ENCODE results near the gene NRAP. TPM values are rescaled to one million over a fixed set of nuclear protein-coding genes. Genes with fewer than 3 reads are reported as not detected.

The NRAP gene
- total and polyA plus RNA-seq, 2 of the 8 experiments (the other 6 are each of a cell fraction or from before 2014, with no cell fraction given), result not detected

GRCh38 chr10:113644185-113645120 is 19.4 kb downstream of the NRAP start:
- ChIA-PET CTCF (ENCODE audit: partially characterized antibody) (interaction anchor here (1.5 kb wide), 1 partner anchor 28 kb away, joined by 3 read pairs; no protein-coding TSS in a partner anchor), POLR2A (ENCODE audit: partially characterized antibody) (no interaction called here)
- Histone ChIP-seq H3K4ac (replicated peaks; ENCODE audit: insufficient read length, low read depth, low read length) (no peak overlapping the region), H3K27ac (ENCODE audit: low read depth, low read length) (no peak overlapping the region), H3K27me3 (replicated peaks in 1 of 4; ENCODE audit: control insufficient read depth in 3 of 4, extremely low read depth in 1 of 4, insufficient read depth in 3 of 4, low read length in 3 of 4) (no peaks in the 10 kb centered on the region), H4K91ac (replicated peaks; ENCODE audit: insufficient read length, low read length) (no peak overlapping the region), H3K36me3 (ENCODE audit: control insufficient read depth in 2 of 4, insufficient read depth in 4 of 4, low read length in 3 of 4) (no peaks in the 10 kb centered on the region), H3K9ac (replicated peaks in 1 of 4; ENCODE audit: extremely low read depth in 1 of 4, low read depth in 3 of 4, low read length in 3 of 4) (no peak overlapping the region), H3K79me1 (ENCODE audit: low read depth, low read length) (no peaks in the 10 kb centered on the region), H3K4me1 (replicated peaks in 1 of 4; ENCODE audit: control insufficient read depth in 3 of 4, insufficient read depth in 4 of 4, low read length in 3 of 4) (no peaks in the 10 kb centered on the region), H3K18ac (ENCODE audit: extremely low read depth, low read length) (no peak overlapping the region), H2BK120ac (replicated peaks; ENCODE audit: low read depth, low read length) (no peak overlapping the region), H3K4me3 (ENCODE audit: extremely low read depth in 1 of 4, insufficient read depth in 2 of 4, low read depth in 3 of 4, low read length in 4 of 4) (no peak overlapping the region), H2AK5ac (ENCODE audit: low read depth, low read length) (no peak overlapping the region), H3K14ac (ENCODE audit: insufficient read length) (no peak overlapping the region), H2BK15ac (ENCODE audit: low read length) (no peak overlapping the region), H3K56ac (replicated peaks; ENCODE audit: insufficient read length, low read depth, low read length) (no peak overlapping the region), H3K9me3 (ENCODE audit: insufficient read depth in 2 of 2, low read depth in 1 of 2, low read length in 1 of 2) (no peaks in the 10 kb centered on the region), H3K23ac (ENCODE audit: insufficient read length) (no peak overlapping the region), H3K4me2 (ENCODE audit: insufficient read depth in 1 of 2, low read depth in 2 of 2, low read length in 2 of 2) (no peak overlapping the region), H4K20me1 (replicated peaks in 1 of 2; ENCODE audit: control insufficient read depth in 1 of 2, insufficient read depth in 2 of 2, low read length in 2 of 2) (no peaks in the 10 kb centered on the region), H3K23me2 (ENCODE audit: low read depth, low read length) (no peaks in the 10 kb centered on the region), H3K79me2 (ENCODE audit: control insufficient read depth in 1 of 2, insufficient read depth in 2 of 2, low read length in 2 of 2) (no peaks in the 10 kb centered on the region), H4K5ac (ENCODE audit: insufficient read length, low read depth, low read length) (no peak overlapping the region), H4K8ac (ENCODE audit: extremely low read depth, insufficient read depth, low read length) (no peak overlapping the region), H2BK12ac (ENCODE audit: low read depth, low read length) (no peak overlapping the region), H2BK20ac (ENCODE audit: low read length) (no peak overlapping the region), H2BK5ac (ENCODE audit: low read depth, low read length) (no peak overlapping the region), H2AFZ (ENCODE audit: low read length) (no peak overlapping the region)
- DNase-seq (ENCODE audit: low read depth in 1 of 2, low spot score in 2 of 2) (no peak), FAIRE-seq (no peak)
- 86% methylated on average over 7 of the region's 7 CpGs; no CpG with 5 or more reads in 1 of the 2 experiments for WGBS, 2 experiments (ENCODE audit: extremely low coverage in 1 of 2, insufficient coverage in 1 of 2, insufficient read length in 1 of 2, insufficient replicate concordance in 2 of 2, low coverage in 1 of 2, low lambda C conversion rate in 2 of 2, missing lambda C conversion rate in 1 of 2)
- TF ChIP-seq, protein P1, sequence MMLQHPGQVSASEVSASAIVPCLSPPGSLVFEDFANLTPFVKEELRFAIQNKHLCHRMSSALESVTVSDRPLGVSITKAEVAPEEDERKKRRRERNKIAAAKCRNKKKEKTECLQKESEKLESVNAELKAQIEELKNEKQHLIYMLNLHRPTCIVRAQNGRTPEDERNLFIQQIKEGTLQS (IDR thresholded peaks at IDR 0.05; ENCODE audit: insufficient read depth, low read depth, low read length), result no peak
- TF ChIP-seq TEAD4 (IDR thresholded peaks at IDR 0.05; ENCODE audit: low read depth, low read length), result no peak
- no peak for TF ChIP-seq SAP30 (IDR thresholded peaks at IDR 0.05; ENCODE audit: insufficient read depth, insufficient replicate concordance, low read length)
- TF ChIP-seq TCF12 (IDR thresholded peaks at IDR 0.05; ENCODE audit: low read depth, low read length), result no peak
- no peak for TF ChIP-seq EGR1 (IDR thresholded peaks at IDR 0.05; ENCODE audit: borderline replicate concordance, low read depth, low read length)
- no peak for TF ChIP-seq PHF8 (conservative IDR thresholded peaks at IDR 0.05; ENCODE audit: low read depth, low read length)
- no peak for TF ChIP-seq NANOG (IDR thresholded peaks at IDR 0.05; ENCODE audit: insufficient read depth, low read depth, low read length, poor library complexity, severe bottlenecking)
- TF ChIP-seq GABPA (IDR thresholded peaks at IDR 0.05; ENCODE audit: borderline replicate concordance, insufficient read depth, low read length), result no peak
- TF ChIP-seq SP2 (IDR thresholded peaks at IDR 0.05; ENCODE audit: low read length), result no peak
- no peak for TF ChIP-seq JUN (IDR thresholded peaks at IDR 0.05; ENCODE audit: low read depth, low read length)
- TF ChIP-seq EZH2 (IDR thresholded peaks at IDR 0.05; ENCODE audit: low read depth, low read length, severe bottlenecking), result no peak
